ENCODE measurements around the gene GPRIN2. TPM values are rescaled to one million over a fixed set of nuclear protein-coding genes. Genes with fewer than 3 reads are reported as not detected.
"Not testable (repeated sequence)": the region's sequence is repeated elsewhere in the genome, so short reads cannot be mapped to it uniquely, and the experiment has no call there.

GPRIN2 gene
- total RNA-seq, 1 donor from 2014 or later: not detected

GRCh38 chr10:46579378-46579777 lies 22.9 kb upstream of the GPRIN2 start:
- intact Hi-C loops (cut with micrococcal nuclease); H3K36me3 Mint-ChIP-seq (ENCODE audit: low read depth); H3K4me1 Mint-ChIP-seq; H3K27me3 Mint-ChIP-seq; H3K27ac Mint-ChIP-seq; H3K4me3 Mint-ChIP-seq; H3K9me3 Mint-ChIP-seq: not testable (repeated sequence)
- peak; percentile 17 for DNase-seq

DNA sequence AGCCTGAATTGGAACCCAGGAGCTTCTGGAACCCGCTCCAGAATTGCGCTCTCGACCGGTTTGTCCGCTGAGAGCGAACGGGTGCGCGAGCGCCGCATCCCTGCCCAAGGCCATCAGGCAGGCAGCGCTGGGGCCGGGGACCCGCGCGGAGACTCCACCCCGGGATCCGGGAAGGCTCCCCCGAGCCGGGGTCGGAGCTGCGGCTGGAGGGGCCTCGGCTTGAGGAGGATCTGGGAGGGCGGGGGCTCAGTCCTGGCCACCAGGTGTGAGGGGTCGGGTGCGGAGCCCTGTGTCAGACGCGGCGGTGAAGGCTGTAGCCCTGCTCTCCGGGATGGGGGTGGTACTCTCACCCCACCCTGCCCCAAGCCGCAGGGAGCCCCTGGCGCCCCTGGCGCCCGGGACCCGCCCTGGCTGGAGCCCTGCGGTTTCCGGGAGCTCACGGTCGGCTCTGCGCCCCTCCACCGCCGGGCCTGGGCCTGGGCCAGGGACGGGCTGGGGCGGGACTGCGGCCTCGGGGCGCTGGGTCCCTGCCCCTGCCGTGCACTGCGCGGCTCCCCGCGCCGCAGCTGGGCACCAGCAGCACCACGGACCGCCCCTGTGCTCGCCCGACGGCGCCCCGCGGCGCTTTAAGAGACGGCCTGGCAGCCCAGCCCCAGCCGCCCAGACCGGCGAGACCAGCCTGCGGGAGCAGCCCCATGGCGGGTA lies 22.2 kb upstream of the GPRIN2 start, which contains the start of gene SYT15:
TSS of gene SYT15 (plus strand) at position 655 of the 705 bp plus-strand sequence. CDS start at position 696, 41 bp downstream.
- H3K27ac Mint-ChIP-seq; intact Hi-C loops (cut with micrococcal nuclease); H3K4me1 Mint-ChIP-seq; H3K4me3 Mint-ChIP-seq; H3K27me3 Mint-ChIP-seq; H3K36me3 Mint-ChIP-seq (ENCODE audit: low read depth); H3K9me3 Mint-ChIP-seq: not testable (repeated sequence)
- peak; percentile 23 for DNase-seq

DNA sequence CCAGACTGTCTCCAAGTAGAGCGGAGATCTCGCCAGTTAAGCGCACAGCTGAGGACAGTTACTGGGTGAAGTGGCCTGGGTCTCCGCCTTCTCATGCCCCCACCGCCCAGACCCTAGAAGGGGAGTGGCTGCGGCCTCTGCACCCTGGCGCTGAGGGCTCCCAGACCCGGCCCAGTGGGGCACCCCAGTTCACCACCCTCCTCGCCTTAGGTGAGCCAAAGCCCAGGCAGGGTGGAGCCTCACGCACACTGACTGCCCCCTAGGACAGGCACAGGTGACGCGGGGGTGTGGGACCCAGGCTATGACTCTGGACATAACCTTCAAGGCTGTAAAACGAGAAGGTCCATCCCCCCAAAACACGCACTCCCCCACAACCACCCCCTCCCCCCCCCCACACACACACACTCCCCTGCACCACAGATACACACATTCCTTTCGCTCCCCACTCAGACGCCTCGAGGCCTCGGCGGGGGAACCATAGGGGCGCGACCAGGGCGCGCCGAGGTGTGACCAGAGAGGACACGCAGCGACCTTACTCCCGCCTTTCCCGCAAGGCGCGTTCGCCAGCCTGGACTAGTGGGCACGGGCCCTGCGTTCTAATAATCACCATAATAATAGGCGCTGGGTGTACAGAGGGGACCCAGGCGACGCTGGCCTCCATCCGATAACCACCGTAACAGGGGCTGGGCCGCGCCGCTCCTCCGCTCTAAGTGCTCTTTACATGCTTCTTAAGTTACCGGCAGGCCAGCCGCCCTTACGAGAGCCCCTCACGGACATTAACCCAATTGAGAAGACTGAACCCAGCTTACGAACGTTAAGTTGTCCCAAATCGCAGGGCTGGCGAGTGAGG lies 21.4 kb upstream of the GPRIN2 start:
- H3K36me3 Mint-ChIP-seq (ENCODE audit: low read depth); intact Hi-C loops (cut with micrococcal nuclease); H3K9me3 Mint-ChIP-seq; H3K27me3 Mint-ChIP-seq; H3K4me1 Mint-ChIP-seq; H3K4me3 Mint-ChIP-seq; H3K27ac Mint-ChIP-seq: not testable (repeated sequence)
- peak; percentile 34 for DNase-seq

GRCh38 chr10:46573884-46574283 lies 17.4 kb upstream of the GPRIN2 start:
- H3K27me3 Mint-ChIP-seq; intact Hi-C loops (cut with micrococcal nuclease); H3K36me3 Mint-ChIP-seq (ENCODE audit: low read depth); H3K4me3 Mint-ChIP-seq; H3K27ac Mint-ChIP-seq; H3K9me3 Mint-ChIP-seq; H3K4me1 Mint-ChIP-seq: not testable (repeated sequence)
- DNase-seq: peak; percentile 18

GRCh38 chr10:46573314-46573713 lies 16.9 kb upstream of the GPRIN2 start:
- intact Hi-C loops (cut with micrococcal nuclease); H3K4me3 Mint-ChIP-seq; H3K4me1 Mint-ChIP-seq; H3K27me3 Mint-ChIP-seq; H3K9me3 Mint-ChIP-seq; H3K27ac Mint-ChIP-seq; H3K36me3 Mint-ChIP-seq (ENCODE audit: low read depth): not testable (repeated sequence)
- DNase-seq: peak; percentile 18

DNA sequence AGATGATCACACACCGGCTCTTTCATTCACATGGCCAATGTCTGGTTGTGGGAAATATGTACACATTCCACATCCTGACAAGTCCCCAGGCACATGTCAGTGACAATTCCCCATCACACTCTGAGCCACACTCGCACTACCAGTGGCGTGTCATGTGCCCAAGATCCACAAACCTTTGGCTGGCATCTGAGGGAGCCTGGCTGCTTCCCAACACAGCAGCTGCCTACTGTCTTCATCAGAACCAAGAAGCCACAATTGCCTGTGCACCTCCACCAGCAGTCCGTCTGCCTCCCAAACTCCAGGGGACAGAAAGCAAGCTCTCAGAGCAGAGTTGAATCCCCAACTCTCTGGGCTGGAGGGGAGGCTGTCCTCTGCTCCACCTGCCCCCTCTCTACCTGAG lies 16.3 kb upstream of the GPRIN2 start:
- intact Hi-C loops (cut with micrococcal nuclease); H3K27me3 Mint-ChIP-seq; H3K4me3 Mint-ChIP-seq: not testable (repeated sequence)

DNA sequence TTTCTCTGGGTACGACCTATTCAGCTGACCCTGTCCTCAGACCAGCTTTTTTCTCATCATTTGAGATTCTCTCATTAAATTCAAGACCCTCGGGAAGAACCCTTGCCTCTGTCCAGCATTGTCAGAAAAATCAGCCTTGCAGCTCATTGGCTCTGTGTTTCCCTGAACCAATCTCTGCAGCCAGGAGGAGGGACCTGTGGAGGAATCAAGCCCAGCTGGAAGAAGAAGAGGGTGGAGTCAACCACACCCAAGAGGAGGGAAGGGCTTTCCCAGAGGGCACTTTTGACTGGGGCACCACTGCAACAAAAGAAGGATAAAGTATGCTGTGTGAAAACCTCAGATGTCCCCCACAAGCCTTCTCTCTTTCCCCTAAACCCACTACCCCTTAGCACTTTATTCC lies 14.2 kb upstream of the GPRIN2 start:
- intact Hi-C loops (cut with micrococcal nuclease): not testable (repeated sequence)

More for the DNA sequence above, 16.3 kb upstream of the GPRIN2 start:
- DNase-seq; H3K9me3 Mint-ChIP-seq; H3K36me3 Mint-ChIP-seq (ENCODE audit: low read depth); H3K27ac Mint-ChIP-seq; H3K4me1 Mint-ChIP-seq: not testable (repeated sequence)

DNA sequence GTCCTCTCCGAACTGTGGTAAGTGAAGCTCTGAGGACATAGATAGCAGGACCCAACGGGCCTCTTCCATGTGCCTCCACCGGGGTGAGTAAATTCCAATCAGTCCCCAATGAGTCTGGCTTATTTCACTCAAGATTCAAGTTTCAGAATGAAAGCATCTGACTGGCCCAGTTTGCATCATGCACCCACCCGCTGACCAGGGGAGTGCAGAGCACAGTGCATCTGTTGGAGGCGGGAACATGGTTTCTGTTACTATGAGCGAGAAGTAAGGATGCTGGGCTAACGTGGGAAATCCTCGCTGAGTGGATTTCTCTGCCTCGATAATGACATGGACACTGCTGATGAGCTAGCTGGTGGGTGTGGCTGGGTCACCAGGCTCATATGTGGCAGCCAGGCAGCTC lies 10.7 kb upstream of the GPRIN2 start:
- H3K36me3 Mint-ChIP-seq (ENCODE audit: low read depth); H3K27me3 Mint-ChIP-seq; DNase-seq; intact Hi-C loops (cut with micrococcal nuclease); H3K4me1 Mint-ChIP-seq; H3K27ac Mint-ChIP-seq; H3K4me3 Mint-ChIP-seq; H3K9me3 Mint-ChIP-seq: not testable (repeated sequence)

More for the DNA sequence above, 14.2 kb upstream of the GPRIN2 start:
- not testable (repeated sequence) for H3K27ac Mint-ChIP-seq; H3K4me1 Mint-ChIP-seq; H3K4me3 Mint-ChIP-seq; H3K9me3 Mint-ChIP-seq; H3K27me3 Mint-ChIP-seq; H3K36me3 Mint-ChIP-seq (ENCODE audit: low read depth); DNase-seq

GRCh38 chr10:46565591-46566332 lies 9.3 kb upstream of the GPRIN2 start:
- H3K27me3 Mint-ChIP-seq; H3K9me3 Mint-ChIP-seq; intact Hi-C loops (cut with micrococcal nuclease); H3K4me3 Mint-ChIP-seq; H3K4me1 Mint-ChIP-seq; H3K36me3 Mint-ChIP-seq (ENCODE audit: low read depth); H3K27ac Mint-ChIP-seq: not testable (repeated sequence)
- peak; percentile 84 for DNase-seq

DNA sequence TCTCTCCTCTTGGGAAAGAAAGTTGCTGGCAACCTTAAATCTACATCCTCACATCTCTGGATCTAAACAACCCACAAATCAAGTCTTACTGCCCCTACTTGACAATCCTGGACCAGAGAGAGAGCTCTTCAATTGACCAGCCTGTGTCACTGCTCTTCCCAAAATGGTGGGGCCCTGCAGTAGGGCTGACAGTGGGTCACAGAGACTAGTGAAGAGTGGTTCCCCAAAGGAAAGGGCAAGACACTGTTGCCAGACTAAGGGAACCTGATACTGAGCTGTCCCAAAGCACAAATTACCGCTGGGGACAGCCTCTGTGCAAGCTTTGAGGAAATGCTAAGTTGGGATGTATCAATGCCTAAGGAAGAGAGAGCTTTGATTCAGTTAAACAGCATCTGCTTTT lies 4.5 kb upstream of the GPRIN2 start:
- DNase-seq: no peak
- intact Hi-C loops (cut with micrococcal nuclease): no loop called here
- peaks cover 2% of the 10 kb centered on the region for H3K4me1 Mint-ChIP-seq

GRCh38 chr10:46560381-46560780 lies 3.9 kb upstream of the GPRIN2 start:
- no peak overlapping the region for H3K4me3 Mint-ChIP-seq
- H3K27me3 Mint-ChIP-seq: no peaks in the 10 kb centered on the region
- H3K36me3 Mint-ChIP-seq (ENCODE audit: low read depth): no peaks in the 10 kb centered on the region
- intact Hi-C loops (cut with micrococcal nuclease): no loop called here
- no peak overlapping the region for H3K27ac Mint-ChIP-seq
- H3K9me3 Mint-ChIP-seq: no peaks in the 10 kb centered on the region
- H3K4me1 Mint-ChIP-seq: peaks cover 2% of the 10 kb centered on the region
- DNase-seq: no peak

More for the DNA sequence above, 4.5 kb upstream of the GPRIN2 start:
- H3K27ac Mint-ChIP-seq: no peak overlapping the region
- H3K27me3 Mint-ChIP-seq: no peaks in the 10 kb centered on the region
- H3K9me3 Mint-ChIP-seq: no peaks in the 10 kb centered on the region
- H3K4me3 Mint-ChIP-seq: no peak overlapping the region
- no peaks in the 10 kb centered on the region for H3K36me3 Mint-ChIP-seq (ENCODE audit: low read depth)

GRCh38 chr10:46559231-46559671 lies 2.8 kb upstream of the GPRIN2 start:
- Mint-ChIP-seq H3K4me3 (no peak overlapping the region), H3K27ac (no peak overlapping the region), H3K9me3 (no peaks in the 10 kb centered on the region), H3K27me3 (no peaks in the 10 kb centered on the region), H3K36me3 (ENCODE audit: low read depth) (no peaks in the 10 kb centered on the region), H3K4me1 (peaks cover 2% of the 10 kb centered on the region)
- intact Hi-C loops (cut with micrococcal nuclease): no loop called here
- no peak for DNase-seq

GRCh38 chr10:46558392-46559185 lies 2.1 kb upstream of the GPRIN2 start:
- DNase-seq: no peak
- intact Hi-C loops (cut with micrococcal nuclease): no loop called here
- H3K9me3 Mint-ChIP-seq: no peaks in the 10 kb centered on the region

More at GRCh38 chr10:46558392-46559185, 2.1 kb upstream of the GPRIN2 start:
- Mint-ChIP-seq H3K4me3 (no peak overlapping the region), H3K4me1 (peaks cover 2% of the 10 kb centered on the region), H3K27ac (no peak overlapping the region), H3K27me3 (no peaks in the 10 kb centered on the region), H3K36me3 (ENCODE audit: low read depth) (no peaks in the 10 kb centered on the region)
